Measurements from ENCODE around the gene REXO5. TPM values are rescaled to one million over a fixed set of nuclear protein-coding genes. Genes with fewer than 3 reads are reported as not detected.
A peak's percentile ranks its signal among the peaks of the same experiment; 100 is the strongest.

Gene REXO5
- total and polyA plus RNA-seq, 2 of the 13 experiments (the other 11 are each of a cell fraction or from before 2014, with no cell fraction given): 5.9 to 13.1 TPM

- no peak for TF ChIP-seq SRSF1 (optimal IDR thresholded peaks at IDR 0.05; ENCODE audit: low read depth, low read length)
- peak; percentile 66 for TF ChIP-seq ZFX (CRISPR knock-in tag; IDR thresholded peaks at IDR 0.05; ENCODE audit: low read depth)
- TF ChIP-seq ZNF569 (CRISPR knock-in tag; IDR thresholded peaks at IDR 0.05; ENCODE audit: borderline replicate concordance): no peak
- TF ChIP-seq KLF15 (CRISPR knock-in tag; IDR thresholded peaks at IDR 0.05; ENCODE audit: borderline replicate concordance): no peak
- no peak for TF ChIP-seq PBX3 (CRISPR knock-in tag; IDR thresholded peaks at IDR 0.05; ENCODE audit: borderline replicate concordance)
- no peak for TF ChIP-seq ELK4 (CRISPR knock-in tag; IDR thresholded peaks at IDR 0.05; ENCODE audit: borderline replicate concordance)
- TF ChIP-seq ZKSCAN1 (IDR thresholded peaks at IDR 0.05; ENCODE audit: low read length): no peak
- TF ChIP-seq ZNF776 (CRISPR knock-in tag; IDR thresholded peaks at IDR 0.05): no peak
- TF ChIP-seq ZNF232 (CRISPR knock-in tag; IDR thresholded peaks at IDR 0.05; ENCODE audit: borderline replicate concordance): no peak
- TF ChIP-seq ZNF792 (CRISPR knock-in tag; IDR thresholded peaks at IDR 0.05): no peak
- TF ChIP-seq HNF4G (IDR thresholded peaks at IDR 0.05; ENCODE audit: borderline replicate concordance, low read depth, low read length): peak; percentile 93
- peak; percentile 53; the same call in 1 of the 2 replicates for TF ChIP-seq HNF4G (CRISPR knock-in tag; IDR thresholded peaks at IDR 0.05; ENCODE audit: borderline replicate concordance, low read depth)
- no peak for TF ChIP-seq ZNF687 (CRISPR knock-in tag; IDR thresholded peaks at IDR 0.05)
- peak; percentile 94 for TF ChIP-seq SOX5 (CRISPR knock-in tag; IDR thresholded peaks at IDR 0.05; ENCODE audit: borderline replicate concordance)
- TF ChIP-seq TIGD3 (CRISPR knock-in tag; IDR thresholded peaks at IDR 0.05; ENCODE audit: borderline replicate concordance): no peak
- no peak for TF ChIP-seq ZNF788 (CRISPR knock-in tag; IDR thresholded peaks at IDR 0.05; ENCODE audit: borderline replicate concordance)
- no peak for TF ChIP-seq XBP1 (CRISPR knock-in tag; IDR thresholded peaks at IDR 0.05)
- no peak for TF ChIP-seq TBP (CRISPR knock-in tag; IDR thresholded peaks at IDR 0.05)
- 0 out of 2 replicates have a peak, but pooled peaks have one; percentile 48 for TF ChIP-seq ZBTB8A (CRISPR knock-in tag; IDR thresholded peaks at IDR 0.05; ENCODE audit: borderline replicate concordance, low read depth)
These were observed 72.4 kb downstream of the REXO5 start (continued) for GRCh38 chr16:20878682-20879147.

All from HepG2 (cell line).